Measurements from ENCODE around the gene ZMYND10.

The ZMYND10 gene

DNA sequence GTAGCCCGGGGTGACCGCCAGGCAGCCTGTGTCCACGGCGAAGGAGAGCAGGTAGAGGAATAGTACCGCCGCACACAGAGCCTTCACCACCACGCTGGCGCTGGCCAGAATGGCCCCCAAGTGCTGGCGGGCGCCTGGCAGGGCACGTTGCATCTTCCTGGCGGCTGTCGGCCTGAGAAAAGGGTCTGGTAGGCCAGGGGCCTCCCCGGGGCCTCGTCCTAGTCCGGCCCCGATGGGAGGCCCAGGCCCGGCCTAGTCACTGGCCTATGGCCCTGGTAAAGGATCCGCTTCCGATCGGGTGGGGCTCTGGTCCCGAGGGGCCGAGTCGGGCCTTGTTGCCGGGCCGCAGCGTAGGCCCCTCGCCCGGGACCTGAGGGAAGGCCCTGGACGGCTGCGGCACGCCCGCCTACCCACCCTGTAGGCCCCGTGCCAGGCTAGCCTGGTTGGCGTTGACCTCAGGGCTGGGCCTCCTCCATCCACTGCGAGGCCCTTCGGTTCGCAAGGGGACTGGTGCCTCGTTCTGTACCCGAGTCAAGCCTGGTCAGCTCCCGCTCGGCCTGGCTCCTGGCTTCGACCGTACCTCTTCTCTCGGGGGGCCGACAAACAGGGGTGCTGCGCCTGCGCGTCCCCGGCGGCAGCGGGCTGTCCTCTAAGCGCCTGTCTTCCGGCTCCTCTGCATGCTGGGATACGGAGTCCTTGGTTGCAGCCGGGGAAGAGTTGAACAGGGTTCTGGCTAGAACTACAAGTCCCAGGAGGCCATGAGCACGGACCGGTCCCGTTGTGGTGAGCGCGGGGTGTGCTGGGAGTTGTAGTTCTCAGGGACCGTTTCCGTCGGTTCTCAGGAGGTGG lies 13.6 kb upstream of the ZMYND10 start, which contains the start of gene TMEM115:
Gene TMEM115 (minus strand): TSS at position 611 of the 849 bp plus-strand sequence. CDS start 458 bp downstream, at position 153.
- DNase-seq = peak; percentile 97 to 98
- TF ChIP-seq GATA1 (IDR thresholded peaks at IDR 0.05; ENCODE audit: low read depth, low read length) = no peak
- peak; percentile 88 for TF ChIP-seq POLR2A (IDR thresholded peaks at IDR 0.05; ENCODE audit: low read length)

DNA sequence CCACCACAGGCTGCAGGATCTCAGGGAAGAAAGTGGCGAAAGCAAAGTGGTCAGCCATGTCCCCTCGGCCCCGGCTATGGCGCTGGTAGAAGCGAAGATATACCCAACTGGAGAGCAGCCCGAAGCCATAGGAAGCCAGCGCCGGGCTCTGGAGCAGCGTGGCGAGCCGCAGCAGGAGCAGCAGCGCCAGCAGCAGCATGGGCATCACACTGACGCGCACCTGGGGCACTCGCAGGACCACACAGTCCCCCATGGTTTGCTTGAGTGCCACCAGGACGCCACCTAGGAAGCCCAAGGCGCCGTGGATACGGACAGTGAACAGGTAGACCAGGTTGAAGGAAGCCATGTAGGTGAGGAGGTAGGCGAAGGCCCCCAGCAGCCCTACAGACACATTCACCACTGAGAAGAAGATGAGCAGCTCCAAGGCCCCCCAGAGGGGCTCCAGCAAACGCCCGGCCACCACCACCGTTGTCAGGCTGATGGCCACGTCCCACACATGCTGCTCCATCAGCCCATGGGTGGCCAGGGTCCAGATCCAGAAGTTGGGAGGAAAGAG lies 12.9 kb upstream of the ZMYND10 start:
- TF ChIP-seq POLR2A (IDR thresholded peaks at IDR 0.05; ENCODE audit: low read length) = no peak
- no peak for DNase-seq

DNA sequence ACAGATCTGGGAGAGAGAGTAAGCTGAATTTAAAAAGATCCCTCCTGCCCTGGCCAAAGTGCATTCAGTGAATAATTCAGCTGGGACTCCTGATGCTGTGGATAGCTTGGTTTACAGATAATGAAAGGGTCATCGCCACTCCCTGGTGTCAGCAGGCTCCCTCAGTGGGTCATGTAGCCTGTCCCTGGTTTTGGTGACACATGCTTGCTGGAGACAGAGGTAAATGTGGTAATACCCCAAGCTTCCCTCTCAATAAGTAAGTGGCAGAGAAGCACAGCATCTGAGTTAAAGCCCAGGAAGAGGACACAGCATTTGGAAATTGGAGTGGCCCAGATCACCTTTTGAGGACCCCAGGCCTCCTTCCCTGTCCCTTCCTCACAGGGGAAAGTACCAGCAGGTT lies 11.9 kb upstream of the ZMYND10 start:
- DNase-seq = peak; percentile 50
- TF ChIP-seq GATA1 (IDR thresholded peaks at IDR 0.05; ENCODE audit: low read depth, low read length) = no peak
- TF ChIP-seq POLR2A (IDR thresholded peaks at IDR 0.05; ENCODE audit: low read length) = no peak

DNA sequence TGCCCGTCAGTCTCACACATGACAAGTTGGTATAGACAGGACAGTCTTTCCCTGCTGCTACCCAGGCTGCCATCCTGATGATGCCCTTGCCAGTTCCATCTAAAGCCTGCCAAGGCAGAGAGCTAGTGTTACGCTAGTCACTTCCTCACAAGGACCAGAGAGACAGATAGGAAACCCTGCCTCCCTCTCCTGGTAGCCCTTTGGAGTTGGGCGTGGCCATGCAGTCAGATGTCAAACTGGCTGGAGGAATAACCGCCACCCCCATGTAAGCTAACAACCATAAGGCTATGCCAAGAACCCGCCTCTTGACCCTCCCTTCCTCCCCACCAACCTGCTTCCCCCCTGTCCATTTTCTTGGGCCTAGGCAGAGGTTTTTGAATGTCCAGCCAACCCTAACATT lies 11.0 kb upstream of the ZMYND10 start:
- no peak for TF ChIP-seq GATA1 (IDR thresholded peaks at IDR 0.05; ENCODE audit: low read depth, low read length)
- peak; percentile 71 for DNase-seq

DNA sequence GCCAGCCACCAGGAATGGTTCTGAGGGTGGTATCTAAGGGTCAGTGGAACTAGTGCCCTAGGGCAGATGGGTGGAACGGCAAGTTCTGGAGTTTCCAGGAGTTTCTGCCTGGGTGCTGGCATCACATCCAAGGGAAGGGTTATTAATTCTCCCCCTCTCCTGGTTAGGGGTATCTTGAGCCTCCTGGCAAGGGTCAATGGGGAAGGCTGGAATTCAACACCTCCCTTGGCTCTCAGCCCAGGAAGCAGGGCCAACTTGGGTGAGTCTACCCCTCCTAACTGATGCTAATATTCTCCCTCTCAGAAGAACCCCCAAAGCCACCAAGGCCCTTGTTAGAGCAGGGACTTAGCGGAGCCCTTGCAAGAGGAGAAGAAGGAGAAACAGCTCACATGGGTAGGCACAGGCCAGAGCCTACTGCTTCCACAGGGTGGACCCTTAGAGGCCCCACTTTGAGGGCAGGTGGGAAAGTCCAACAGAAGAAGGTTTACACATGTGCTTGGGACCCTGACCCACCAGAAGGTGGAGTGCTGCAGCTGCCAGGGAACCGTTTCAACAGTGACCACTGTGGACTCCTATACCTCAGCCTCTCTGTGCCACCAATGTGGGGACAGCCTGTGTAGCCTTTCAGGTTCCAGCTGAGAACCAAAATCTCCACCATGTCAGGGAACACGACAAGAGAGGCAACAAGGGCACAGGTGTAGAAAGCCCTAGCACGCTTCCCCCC lies 10.5 kb upstream of the ZMYND10 start:
- no peak for DNase-seq
- no peak for TF ChIP-seq GATA1 (IDR thresholded peaks at IDR 0.05; ENCODE audit: low read depth, low read length)
- no peak for TF ChIP-seq POLR2A (IDR thresholded peaks at IDR 0.05; ENCODE audit: low read length)

DNA sequence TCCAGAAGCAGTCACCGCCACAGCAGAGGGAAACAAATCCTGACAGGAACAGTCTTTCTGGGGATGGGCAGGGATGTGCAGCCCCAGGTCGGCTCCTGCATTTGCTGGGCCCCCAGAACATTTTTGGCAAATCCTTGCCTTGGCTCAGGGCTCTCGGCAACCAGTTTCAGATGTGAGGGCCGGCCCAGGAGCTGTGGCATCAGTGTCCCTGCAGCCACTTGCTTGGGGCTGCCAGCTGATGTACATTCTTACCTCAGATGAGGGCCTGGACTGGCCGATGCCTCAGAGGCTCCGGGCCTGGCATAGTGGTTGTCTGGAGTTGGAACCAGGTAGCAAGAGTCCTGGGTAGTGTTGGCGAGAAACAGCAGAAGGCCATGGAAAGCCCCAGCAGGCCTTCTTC lies 9.3 kb upstream of the ZMYND10 start:
- no peak for DNase-seq
- TF ChIP-seq GATA1 (IDR thresholded peaks at IDR 0.05; ENCODE audit: low read depth, low read length) = no peak
- no peak for TF ChIP-seq POLR2A (IDR thresholded peaks at IDR 0.05; ENCODE audit: low read length)

DNA sequence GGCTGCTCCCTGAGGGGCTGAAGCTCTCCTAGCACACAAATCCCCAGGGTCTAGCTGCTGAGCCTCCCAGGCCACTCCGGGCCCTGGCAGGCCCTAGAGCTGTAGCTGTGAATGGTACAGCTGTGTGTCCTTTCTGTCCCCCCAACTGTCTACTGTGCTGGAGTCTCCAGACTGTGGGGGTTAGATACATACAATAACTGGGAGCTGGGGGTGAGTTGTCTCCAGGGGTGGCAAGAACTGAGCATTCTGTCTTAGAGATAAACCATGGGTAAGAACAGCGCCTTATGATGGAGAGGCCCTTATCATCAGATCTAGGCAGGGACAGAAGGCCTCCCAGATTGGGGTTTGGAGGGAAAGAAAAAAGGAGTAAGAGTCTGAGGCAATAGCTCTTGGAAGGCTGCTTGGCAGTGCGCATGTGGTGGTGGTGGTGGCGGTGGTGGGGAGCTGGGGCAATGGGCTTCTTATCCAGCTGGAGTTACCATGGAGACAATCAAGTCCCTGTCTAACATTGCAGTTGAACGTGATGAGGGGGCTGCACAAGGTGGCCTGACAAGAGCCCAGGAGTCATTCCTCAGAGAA lies 8.7 kb upstream of the ZMYND10 start:
- peak; percentile 71 to 86 for DNase-seq
- TF ChIP-seq GATA1 (IDR thresholded peaks at IDR 0.05; ENCODE audit: low read depth, low read length) (peak; percentile 23), POLR2A (IDR thresholded peaks at IDR 0.05; ENCODE audit: low read length) (no peak)

DNA sequence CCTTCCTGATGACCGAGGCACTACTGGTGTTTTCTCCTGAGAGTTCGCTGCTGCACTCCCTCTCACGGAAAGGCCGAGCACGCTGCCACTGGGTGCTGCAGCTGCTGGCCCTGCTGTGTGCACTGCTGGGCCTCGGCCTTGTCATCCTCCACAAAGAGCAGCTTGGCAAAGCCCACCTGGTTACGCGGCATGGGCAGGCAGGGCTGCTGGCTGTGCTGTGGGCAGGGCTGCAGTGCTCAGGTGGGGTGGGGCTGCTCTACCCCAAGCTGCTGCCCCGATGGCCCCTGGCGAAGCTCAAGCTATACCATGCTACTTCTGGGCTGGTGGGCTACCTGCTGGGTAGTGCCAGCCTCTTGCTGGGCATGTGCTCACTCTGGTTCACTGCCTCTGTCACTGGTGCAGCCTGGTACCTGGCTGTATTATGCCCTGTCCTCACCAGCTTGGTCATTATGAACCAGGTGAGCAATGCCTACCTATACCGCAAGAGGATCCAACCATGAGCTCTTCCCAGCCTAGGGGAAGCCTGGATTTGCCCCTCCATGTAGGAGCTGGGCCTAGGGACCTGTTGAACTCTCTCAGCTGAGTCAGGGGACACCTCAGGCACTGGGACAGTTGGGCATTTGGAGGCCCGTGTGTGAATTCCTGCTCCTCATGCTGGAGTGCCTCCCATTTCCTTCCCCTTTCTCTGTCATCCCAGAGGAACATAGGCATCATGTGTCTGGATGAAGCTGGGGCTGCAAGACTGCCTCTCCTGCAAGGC lies 7.9 kb upstream of the ZMYND10 start:
- no peak for TF ChIP-seq POLR2A (IDR thresholded peaks at IDR 0.05; ENCODE audit: low read length)
- TF ChIP-seq GATA1 (IDR thresholded peaks at IDR 0.05; ENCODE audit: low read depth, low read length) = no peak

DNA sequence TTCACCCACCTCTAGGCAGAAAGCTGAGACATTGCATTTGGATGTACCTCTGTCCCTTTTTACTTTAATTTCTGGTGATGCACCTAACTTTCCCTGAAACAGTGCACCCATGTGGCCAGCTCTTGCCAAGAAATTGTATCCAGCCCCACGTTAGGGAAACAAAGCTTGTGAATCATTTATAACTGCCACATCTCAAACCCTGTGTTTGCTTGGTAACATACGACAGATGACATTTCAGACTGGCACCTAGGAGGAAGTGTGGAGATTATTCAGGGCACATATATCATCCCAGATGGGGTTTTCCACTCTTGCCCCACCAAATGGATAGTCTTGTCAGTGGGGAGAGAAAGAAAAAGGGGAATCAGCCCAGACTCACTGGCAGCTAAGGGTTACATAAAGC lies 7.2 kb upstream of the ZMYND10 start:
- DNase-seq = no peak
- TF ChIP-seq GATA1 (IDR thresholded peaks at IDR 0.05; ENCODE audit: low read depth, low read length) (no peak), POLR2A (IDR thresholded peaks at IDR 0.05; ENCODE audit: low read length) (no peak)

More for the DNA sequence above, 7.9 kb upstream of the ZMYND10 start:
- DNase-seq = no peak

DNA sequence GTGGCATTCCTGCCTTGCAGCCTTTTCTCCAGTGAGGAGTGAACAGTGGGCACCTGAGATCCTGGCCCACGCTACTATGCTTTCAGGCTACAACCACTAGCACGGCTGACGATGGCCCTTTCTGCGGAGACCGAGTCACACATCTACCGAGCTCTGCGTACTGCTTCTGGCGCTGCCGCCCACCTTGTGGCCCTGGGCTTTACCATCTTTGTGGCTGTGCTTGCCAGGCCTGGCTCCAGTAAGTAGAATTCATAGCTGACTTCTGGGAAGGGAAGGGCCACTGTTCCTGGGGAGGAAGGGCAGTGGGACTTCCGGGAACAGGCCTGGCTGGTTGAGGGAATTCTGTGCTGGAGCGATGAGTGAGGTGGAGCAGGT lies 5.8 kb upstream of the ZMYND10 start:
- DNase-seq = no peak
- no peak for TF ChIP-seq GATA1 (IDR thresholded peaks at IDR 0.05; ENCODE audit: low read depth, low read length)
- TF ChIP-seq POLR2A (IDR thresholded peaks at IDR 0.05; ENCODE audit: low read length) = no peak

DNA sequence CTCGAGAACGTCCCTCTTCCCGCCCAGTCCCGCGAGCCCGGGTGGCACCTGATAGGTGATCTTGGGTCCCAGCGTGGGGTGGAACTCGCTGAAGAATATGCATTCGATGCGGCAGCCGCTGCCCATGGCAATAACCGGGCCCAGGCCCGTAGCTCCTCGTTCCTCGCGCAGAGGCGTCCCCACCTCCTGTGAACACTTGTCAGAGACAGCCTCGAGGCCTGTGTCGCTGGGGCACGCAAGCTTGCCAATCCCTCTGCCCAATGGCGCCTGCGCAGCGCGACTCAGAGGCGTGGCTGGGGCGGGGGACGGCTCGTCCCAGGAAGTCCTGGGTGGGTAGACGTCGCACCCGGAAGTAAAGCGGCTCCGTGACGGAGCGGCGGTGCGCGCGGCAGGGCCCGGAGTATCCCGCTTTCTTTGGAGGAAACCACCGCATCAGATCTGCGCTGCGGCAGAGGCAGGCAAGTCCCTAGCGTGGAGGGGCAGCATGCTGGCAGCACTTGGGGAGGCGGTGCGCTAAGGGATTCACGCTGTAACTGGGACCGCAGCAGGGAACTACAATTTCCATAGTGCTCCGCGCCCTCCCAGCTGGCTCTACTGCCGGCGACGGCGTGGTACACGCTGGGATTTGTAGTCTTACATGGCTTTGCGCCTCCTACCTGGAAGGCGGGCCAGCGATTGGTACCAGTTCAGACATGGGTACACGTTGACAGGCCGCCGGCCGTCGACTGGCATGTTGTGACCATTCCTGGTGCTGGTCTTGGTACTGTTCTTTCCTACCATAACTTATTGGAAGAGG lies 5.2 kb upstream of the ZMYND10 start, which contains the start of the genes CYB561D2 and NPRL2:
Gene CYB561D2 (plus strand): TSS at position 336 of the 796 bp plus-strand sequence. CDS start 572 bp downstream, outside the sequence.
Gene NPRL2 (minus strand): TSS at position 249 of the 796 bp plus-strand sequence. CDS start 123 bp downstream, at position 126.
- TF ChIP-seq GATA1 (IDR thresholded peaks at IDR 0.05; ENCODE audit: low read depth, low read length) (no peak), POLR2A (IDR thresholded peaks at IDR 0.05; ENCODE audit: low read length) (peak; percentile 92)
- DNase-seq = peak; percentile 96

DNA sequence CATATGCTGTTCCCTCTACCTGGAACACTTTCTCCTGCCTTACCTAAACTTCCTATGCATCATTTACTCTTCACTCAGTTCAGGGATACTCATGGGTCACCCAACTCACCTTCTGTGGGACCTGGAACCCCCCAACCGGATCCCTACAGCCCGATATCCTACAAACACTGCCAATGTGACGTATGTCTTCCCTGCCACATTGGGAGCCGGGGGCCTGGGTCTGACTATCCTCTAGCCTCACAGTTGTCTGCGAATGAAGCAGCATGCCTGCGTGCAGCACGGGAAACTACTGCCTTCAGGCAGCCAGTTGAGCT lies 4.6 kb upstream of the ZMYND10 start:
- TF ChIP-seq GATA1 (IDR thresholded peaks at IDR 0.05; ENCODE audit: low read depth, low read length) = no peak
- DNase-seq = no peak
